HepG2 (cell line): ENCODE data around the gene PPP1R15A. TPM values are rescaled to one million over a fixed set of nuclear protein-coding genes. Genes with fewer than 3 reads are reported as not detected.

ENCODE experiments used
- ASH2L ChIP-seq: fragments of 300-600, 200-600 bp; sonication (generic); IDR thresholded peaks from 2 replicates; pipeline ENCODE4 v1.7.0; 2017; ENCODE audit warnings: low read depth, mild to moderate bottlenecking, moderate library complexity, mixed read lengths, low read length; ENCODE audit not compliant: insufficient read length
- HDAC6 ChIP-seq: fragments of 200-600 bp; sonication (generic); IDR thresholded peaks from 2 replicates; pipeline ENCODE4 v1.7.0; 2017; ENCODE audit warnings: mild to moderate bottlenecking, antibody characterized with exemption, low read length, low read depth
- ISL2 ChIP-seq: sonication (generic); formaldehyde crosslinking; IDR thresholded peaks from 2 replicates; pipeline ENCODE4 v1.5.0; 2020; ENCODE audit warnings: missing genetic modification reagents
- MED1 ChIP-seq: sonication (generic); formaldehyde crosslinking; IDR thresholded peaks from 2 replicates; pipeline ENCODE4 v1.4.0; 2020; ENCODE audit warnings: missing genetic modification reagents
- MED8 ChIP-seq: sonication (generic); formaldehyde crosslinking; IDR thresholded peaks from 2 replicates; pipeline ENCODE4 v1.8.1; 2023; ENCODE audit warnings: mild to moderate bottlenecking, missing genetic modification reagents; ENCODE audit not compliant: insufficient replicate concordance
- PHF20 ChIP-seq: sonication (generic); formaldehyde crosslinking; IDR thresholded peaks from 2 replicates; pipeline ENCODE4 v1.5.0; 2020; ENCODE audit warnings: mild to moderate bottlenecking, missing genetic modification reagents
- SOX6 ChIP-seq, 2 experiments: fragments of 450-650 bp in 1 of 2; sonication (generic) in 1 of 2; formaldehyde crosslinking in 1 of 2; IDR thresholded peaks; 2 replicates each; pipeline versions ENCODE4 v1.4.0 to v1.6.1; 2017 to 2020; ENCODE audit warnings: antibody characterized with exemption in 1 of 2, mild to moderate bottlenecking in 1 of 2, missing genetic modification reagents in 1 of 2
- TSC22D2 ChIP-seq: sonication (generic); formaldehyde crosslinking; IDR thresholded peaks from 2 replicates; pipeline ENCODE4 v1.5.1; 2020; ENCODE audit warnings: missing genetic modification reagents, mild to moderate bottlenecking, borderline replicate concordance
- ZNF3 ChIP-seq: IDR thresholded peaks from 2 replicates; pipeline ENCODE4 v1.7.0; 2017; ENCODE audit warnings: inconsistent platforms
- polyA plus RNA-seq, 8 experiments: library from polyadenylated mRNA; depleted of rRNA in 3 of 8; stranded (reverse) in 7 of 8; unstranded in 1 of 8; fragments of >200 nt; fragmentation: Illumina TruSeq in 4 of 8; extraction: Trizol in 4 of 8; gene quantifications; 2 replicates each; pipeline versions ENCODE4 v1.2.1 to v1.2.3, GENCODE V29; 2011 to 2016; ENCODE audit warnings: low read depth in 4 of 8, missing spikeins in 1 of 8, mixed read lengths in 1 of 8; ENCODE audit not compliant: insufficient read depth in 1 of 8
- total RNA-seq, 5 experiments: library from RNA; depleted of rRNA; stranded (reverse); fragments of >200 nt; fragmentation: Illumina TruSeq; extraction: Trizol; gene quantifications; 2 replicates each; pipeline ENCODE4 v1.2.3, GENCODE V29; 2016; ENCODE audit warnings: low read depth in 1 of 5
- TF ChIP-seq, protein P1 (sequence below): sonication (generic); formaldehyde crosslinking; IDR thresholded peaks from 2 replicates; pipeline ENCODE4 v1.5.1; 2020; ENCODE audit warnings: mild to moderate bottlenecking, missing genetic modification reagents, moderate library complexity

The PPP1R15A gene
- total and polyA plus RNA-seq, 2 of the 13 experiments (the other 11 are each of a cell fraction or from before 2014, with no cell fraction given) = 15.6 to 18.5 TPM

DNA sequence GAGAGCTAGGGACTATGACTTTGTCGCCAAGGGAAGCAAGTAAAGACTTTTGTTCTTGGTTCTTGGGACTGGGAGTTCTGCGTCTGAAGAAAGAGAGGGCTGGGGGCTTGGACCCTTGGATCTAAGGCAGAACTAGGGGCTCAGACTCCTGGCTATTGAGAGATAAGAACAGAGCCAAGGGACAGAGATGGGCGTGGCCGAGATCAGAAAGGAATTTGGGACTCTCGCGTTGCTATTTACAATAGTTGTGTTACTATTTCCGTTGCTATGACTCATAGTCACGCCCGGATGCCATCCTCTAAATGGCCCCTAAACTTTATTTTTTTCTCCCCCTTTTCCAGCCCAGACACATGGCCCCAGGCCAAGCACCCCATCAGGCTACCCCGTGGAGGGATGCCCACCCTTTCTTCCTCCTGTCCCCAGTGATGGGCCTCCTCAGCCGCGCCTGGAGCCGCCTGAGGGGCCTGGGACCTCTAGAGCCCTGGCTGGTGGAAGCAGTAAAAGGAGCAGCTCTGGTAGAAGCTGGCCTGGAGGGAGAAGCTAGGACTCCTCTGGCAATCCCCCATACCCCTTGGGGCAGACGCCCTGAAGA is 759 bp downstream of the PPP1R15A start (continued):
- TF ChIP-seq HDAC6 (0 out of 2 replicates have a peak, but pooled peaks have one; percentile 19), ZNF3 (no peak), MED1 (CRISPR knock-in tag) (peak; percentile 61; the same call in 1 of the 2 replicates), PHF20 (CRISPR knock-in tag) (0 out of 2 replicates have a peak, but pooled peaks have one; percentile 10), ISL2 (CRISPR knock-in tag) (peak; percentile 43; the same call in 1 of the 2 replicates), SOX6 (IDR thresholded peaks at IDR 0.05) (no peak), SOX6 (CRISPR knock-in tag; IDR thresholded peaks at IDR 0.05) (peak; percentile 43; the same call in 1 of the 2 replicates), ASH2L (peak; percentile 63), MED8 (CRISPR knock-in tag) (peak; percentile 26), TSC22D2 (CRISPR knock-in tag) (0 out of 2 replicates have a peak, but pooled peaks have one; percentile 24)
- TF ChIP-seq, protein P1, sequence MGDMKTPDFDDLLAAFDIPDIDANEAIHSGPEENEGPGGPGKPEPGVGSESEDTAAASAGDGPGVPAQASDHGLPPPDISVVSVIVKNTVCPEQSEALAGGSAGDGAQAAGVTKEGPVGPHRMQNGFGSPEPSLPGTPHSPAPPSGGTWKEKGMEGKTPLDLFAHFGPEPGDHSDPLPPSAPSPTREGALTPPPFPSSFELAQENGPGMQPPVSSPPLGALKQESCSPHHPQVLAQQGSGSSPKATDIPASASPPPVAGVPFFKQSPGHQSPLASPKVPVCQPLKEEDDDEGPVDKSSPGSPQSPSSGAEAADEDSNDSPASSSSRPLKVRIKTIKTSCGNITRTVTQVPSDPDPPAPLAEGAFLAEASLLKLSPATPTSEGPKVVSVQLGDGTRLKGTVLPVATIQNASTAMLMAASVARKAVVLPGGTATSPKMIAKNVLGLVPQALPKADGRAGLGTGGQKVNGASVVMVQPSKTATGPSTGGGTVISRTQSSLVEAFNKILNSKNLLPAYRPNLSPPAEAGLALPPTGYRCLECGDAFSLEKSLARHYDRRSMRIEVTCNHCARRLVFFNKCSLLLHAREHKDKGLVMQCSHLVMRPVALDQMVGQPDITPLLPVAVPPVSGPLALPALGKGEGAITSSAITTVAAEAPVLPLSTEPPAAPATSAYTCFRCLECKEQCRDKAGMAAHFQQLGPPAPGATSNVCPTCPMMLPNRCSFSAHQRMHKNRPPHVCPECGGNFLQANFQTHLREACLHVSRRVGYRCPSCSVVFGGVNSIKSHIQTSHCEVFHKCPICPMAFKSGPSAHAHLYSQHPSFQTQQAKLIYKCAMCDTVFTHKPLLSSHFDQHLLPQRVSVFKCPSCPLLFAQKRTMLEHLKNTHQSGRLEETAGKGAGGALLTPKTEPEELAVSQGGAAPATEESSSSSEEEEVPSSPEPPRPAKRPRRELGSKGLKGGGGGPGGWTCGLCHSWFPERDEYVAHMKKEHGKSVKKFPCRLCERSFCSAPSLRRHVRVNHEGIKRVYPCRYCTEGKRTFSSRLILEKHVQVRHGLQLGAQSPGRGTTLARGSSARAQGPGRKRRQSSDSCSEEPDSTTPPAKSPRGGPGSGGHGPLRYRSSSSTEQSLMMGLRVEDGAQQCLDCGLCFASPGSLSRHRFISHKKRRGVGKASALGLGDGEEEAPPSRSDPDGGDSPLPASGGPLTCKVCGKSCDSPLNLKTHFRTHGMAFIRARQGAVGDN = no peak
